ENCODE results near the gene SEMA3F.

Gene SEMA3F

DNA sequence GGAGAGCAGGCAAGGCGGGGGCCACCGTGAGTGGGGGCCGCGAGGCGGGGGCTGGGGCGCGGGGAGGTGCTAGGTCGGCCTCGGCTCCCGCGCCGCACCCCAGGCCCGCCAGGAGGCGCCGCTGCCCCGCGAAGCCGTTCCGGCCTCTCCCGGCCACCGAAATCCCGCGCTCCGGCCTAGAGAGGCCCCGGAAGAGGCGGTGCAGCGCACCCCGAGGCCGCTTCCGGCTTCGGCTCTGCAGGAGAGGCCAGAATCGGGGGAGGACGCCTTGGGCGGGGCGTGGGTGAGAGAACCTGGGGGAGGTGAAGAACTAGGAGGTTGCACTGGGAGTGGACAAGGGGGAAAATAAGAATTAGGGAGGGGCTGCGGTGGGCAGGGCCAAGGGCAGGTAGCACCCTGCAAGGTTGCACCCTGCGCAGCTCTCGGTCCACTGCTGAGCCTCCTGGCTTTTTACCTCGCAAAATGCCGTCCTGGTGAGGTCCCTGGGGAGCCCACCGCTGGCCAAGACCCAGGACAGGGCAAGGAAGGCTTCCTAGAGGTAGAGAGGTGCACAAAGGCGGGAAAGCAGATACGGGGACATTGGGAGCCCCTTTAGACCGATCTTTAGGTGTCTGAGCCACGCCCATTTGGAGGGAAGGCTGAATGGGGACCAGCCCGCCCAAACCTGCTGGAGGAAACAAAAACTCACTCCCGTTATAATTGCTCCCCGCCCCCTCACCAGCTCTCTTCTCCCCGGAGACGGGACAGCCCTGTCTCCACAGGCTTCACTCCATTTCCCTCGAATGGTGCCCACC is 72.5 kb downstream of the SEMA3F start:
- peak overlapping the region; percentile 64 for H3K4me3 ChIP-seq (ENCODE audit: low read depth, low read length)
- TF ChIP-seq, protein P1, sequence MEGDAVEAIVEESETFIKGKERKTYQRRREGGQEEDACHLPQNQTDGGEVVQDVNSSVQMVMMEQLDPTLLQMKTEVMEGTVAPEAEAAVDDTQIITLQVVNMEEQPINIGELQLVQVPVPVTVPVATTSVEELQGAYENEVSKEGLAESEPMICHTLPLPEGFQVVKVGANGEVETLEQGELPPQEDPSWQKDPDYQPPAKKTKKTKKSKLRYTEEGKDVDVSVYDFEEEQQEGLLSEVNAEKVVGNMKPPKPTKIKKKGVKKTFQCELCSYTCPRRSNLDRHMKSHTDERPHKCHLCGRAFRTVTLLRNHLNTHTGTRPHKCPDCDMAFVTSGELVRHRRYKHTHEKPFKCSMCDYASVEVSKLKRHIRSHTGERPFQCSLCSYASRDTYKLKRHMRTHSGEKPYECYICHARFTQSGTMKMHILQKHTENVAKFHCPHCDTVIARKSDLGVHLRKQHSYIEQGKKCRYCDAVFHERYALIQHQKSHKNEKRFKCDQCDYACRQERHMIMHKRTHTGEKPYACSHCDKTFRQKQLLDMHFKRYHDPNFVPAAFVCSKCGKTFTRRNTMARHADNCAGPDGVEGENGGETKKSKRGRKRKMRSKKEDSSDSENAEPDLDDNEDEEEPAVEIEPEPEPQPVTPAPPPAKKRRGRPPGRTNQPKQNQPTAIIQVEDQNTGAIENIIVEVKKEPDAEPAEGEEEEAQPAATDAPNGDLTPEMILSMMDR (IDR thresholded peaks at IDR 0.05; ENCODE audit: borderline replicate concordance, insufficient read depth, low read depth, low read length): peak; percentile 90

GRCh38 chr3:50228184-50228763 is 73.2 kb downstream of the SEMA3F start:
- peak overlapping the region; percentile 55 for H3K4me3 ChIP-seq (ENCODE audit: low read depth, low read length)

DNA sequence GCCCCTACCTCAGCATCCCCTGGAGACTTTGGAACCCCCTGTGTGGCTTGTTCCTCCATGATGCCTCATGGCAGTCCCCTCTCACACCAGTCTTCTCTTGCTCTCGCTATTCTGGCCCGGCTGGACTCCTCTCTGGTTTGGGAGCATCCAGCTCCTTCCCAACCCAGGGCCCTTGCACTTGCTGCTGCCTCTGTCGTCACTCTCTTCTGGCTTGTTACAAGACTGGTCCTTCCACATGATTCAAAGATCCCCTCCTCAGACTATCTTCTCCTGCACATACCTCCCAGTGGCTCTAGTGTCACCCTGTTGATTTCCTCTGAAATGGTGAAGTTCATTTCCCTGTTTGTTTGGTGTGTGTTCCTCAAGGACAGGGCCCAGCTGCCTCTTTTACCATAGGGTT is 74.4 kb downstream of the SEMA3F start:
- TF ChIP-seq, protein P1 (IDR thresholded peaks at IDR 0.05; ENCODE audit: borderline replicate concordance, insufficient read depth, low read depth, low read length): no peak
- H3K4me3 ChIP-seq (ENCODE audit: low read depth, low read length): no peak overlapping the region

GRCh38 chr3:50230104-50230793 is 75.1 kb downstream of the SEMA3F start:
- H3K4me3 ChIP-seq (ENCODE audit: low read depth, low read length): no peak overlapping the region
- TF ChIP-seq, protein P1 (IDR thresholded peaks at IDR 0.05; ENCODE audit: borderline replicate concordance, insufficient read depth, low read depth, low read length): no peak

DNA sequence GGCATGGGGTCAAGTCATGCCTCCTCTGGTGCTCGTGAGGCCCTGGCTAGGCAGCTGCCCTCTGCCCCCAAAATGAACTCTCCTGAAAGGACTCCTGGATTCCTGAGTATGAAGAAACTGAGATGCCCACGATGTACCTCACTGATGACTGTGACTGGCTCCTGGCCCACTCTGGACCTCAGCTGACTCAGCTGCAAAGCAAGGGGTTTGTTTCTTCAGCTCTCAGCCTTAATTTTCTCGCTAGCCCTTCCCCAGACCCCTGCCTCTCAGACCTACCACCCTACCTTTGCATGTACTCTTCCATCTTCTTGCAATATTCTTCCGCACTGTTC is 75.6 kb downstream of the SEMA3F start:
- no peak overlapping the region for H3K4me3 ChIP-seq (ENCODE audit: low read depth, low read length)
- TF ChIP-seq, protein P1 (IDR thresholded peaks at IDR 0.05; ENCODE audit: borderline replicate concordance, insufficient read depth, low read depth, low read length): no peak

DNA sequence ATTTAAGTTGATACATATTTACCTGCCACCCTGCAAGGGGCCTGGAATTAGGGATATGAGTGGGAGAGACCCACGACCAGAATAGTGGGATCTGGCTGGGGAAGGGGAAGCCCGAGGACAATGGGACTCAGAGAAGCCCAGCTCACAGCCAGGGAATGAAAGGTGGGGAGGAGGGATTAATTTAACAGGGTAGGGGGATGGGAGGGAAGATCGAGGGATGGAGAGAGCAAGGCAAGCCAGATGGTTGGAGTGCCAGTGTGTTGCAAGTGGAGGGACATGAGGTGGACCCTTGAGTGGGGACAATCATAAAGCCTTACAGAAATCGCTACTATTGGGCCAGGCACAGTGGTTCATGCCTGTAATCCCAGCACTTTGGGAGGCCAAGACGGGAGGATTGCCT is 76.5 kb downstream of the SEMA3F start:
- H3K4me3 ChIP-seq (ENCODE audit: low read depth, low read length): no peak overlapping the region
- TF ChIP-seq, protein P1 (IDR thresholded peaks at IDR 0.05; ENCODE audit: borderline replicate concordance, insufficient read depth, low read depth, low read length): no peak

DNA sequence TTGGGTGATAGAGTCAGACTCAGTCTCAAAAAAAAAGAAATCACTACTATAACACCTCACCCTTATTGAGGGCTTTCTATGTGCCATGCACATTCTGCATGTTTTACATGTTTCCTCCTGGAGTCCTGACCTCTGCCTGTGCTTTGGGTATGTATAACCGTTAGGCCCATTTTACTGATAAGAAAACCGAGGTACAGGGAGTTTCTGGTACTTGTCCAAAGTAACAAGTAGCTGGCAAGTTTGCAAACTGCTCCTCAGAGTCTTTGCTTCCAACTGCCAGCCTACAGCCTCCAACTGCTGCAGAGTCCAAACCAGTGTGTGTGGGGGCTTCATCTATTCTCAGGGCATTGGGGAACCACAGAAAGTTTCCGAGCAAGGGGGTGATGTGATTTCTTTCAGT is 77.2 kb downstream of the SEMA3F start:
- no peak overlapping the region for H3K4me3 ChIP-seq (ENCODE audit: low read depth, low read length)
- TF ChIP-seq, protein P1 (IDR thresholded peaks at IDR 0.05; ENCODE audit: borderline replicate concordance, insufficient read depth, low read depth, low read length): no peak

Measured in GM12875 (cell line).